G401 (cell line): ENCODE results near the gene CSF2. TPM values are rescaled to one million over a fixed set of nuclear protein-coding genes. Genes with fewer than 3 reads are reported as not detected.

Experiments used
- DNase-seq: peaks from one replicate; pipeline ENCODE4 v3.0.0-alpha.2; 2015; ENCODE audit warnings: low spot score
- in situ Hi-C: cut with HindIII; loops from 2 replicates; pipeline ENCODE4 v1.10.0; 2016; ENCODE audit warnings: low sequenced_read_pairs, mixed read lengths
- total RNA-seq: library from RNA; depleted of rRNA; stranded (reverse); fragments of >200 nt; shearing (Covaris generic); gene quantifications from 2 replicates; pipeline ENCODE4 v1.2.3, GENCODE V29; 2014

CSF2 gene
- total RNA-seq, 1 experiment from 2014 or later = not detected

DNA sequence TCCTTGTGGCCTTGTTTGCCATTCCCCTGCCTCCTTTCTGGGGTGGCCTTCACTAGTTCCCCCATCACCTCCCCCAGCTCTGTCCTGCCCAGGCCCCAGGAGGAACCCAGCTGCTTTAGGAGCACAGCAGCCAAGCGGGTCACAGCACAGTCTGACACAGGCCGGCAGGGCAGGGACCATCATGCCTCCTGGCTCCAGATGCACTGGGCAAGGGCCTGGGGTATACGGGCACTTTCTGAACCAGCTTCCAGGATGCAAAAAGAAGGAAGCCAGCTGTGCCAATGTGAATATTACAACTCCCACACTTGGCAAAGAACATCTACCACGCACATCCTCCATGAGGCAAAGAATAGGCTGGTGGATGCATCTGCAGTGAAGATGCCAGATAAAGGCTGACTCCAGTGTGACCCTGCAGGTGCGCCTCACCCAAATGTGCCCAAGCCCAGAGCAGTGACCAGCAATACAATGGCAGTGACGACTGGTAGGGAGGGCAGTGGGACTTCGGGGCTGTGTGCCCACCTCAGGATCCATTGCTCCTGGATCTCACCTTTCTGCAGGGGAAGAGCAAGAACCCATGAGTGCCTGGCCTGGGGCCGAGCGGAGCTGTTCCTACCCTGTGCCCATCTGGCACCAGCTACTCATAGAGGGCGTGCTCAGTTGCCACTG, 19.4 kb upstream of the CSF2 start:
- DNase-seq = no peak

DNA sequence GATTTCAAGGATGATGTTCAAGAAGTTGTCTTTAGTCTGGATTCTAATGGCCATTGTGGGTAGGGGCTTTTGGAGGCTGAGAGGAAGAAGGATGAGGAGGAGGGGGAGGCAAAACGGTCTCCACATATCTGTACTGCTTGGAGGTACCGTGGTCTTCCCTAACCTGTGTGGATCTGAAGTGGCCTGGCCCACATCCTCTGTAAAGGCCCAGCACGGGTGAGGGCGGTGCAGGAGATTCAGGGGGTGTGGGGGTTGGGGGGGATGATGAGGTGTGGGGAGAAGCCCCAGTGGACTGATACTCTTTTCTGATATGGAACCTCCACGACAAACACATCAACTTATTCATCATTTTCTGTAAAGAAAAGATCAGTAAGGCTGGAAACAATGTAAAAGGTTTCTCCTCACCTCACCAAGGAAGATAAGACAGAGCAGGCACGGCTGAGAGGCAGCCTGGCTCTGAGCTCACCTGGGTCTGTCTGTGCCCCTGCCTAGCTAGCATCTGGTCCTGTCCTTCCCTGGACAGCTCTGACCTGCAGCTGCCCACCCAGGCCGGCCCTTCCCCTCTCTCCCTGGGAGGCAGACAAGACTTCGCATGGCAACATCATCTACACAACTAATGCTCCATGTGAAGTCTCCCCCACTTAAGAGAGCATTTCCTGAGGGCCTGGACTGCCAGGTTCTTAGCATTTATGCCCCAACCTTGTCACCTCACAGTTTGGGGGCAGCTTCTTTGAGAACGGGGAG, 18.7 kb upstream of the CSF2 start:
- in situ Hi-C loops = no loop called here
- DNase-seq = no peak

More for the DNA sequence above, 19.4 kb upstream of the CSF2 start:
- in situ Hi-C loops = no loop called here

DNA sequence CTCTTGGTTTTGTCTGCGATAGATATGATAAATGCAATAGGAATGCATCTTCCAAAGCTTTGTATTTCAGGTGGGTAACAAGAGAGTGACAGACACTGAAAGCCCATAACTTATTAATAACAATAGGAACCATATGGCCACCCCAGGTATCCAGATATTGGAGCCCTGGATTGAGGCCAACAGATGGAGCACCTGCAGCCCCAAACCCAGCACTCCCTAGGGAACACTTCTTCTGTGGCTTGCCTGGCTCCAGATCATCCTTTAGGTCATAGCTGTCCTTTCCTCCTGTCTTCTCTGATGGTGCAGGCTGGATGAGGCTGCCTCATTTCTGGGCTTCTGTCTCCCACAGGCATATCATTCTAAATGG, 18.2 kb upstream of the CSF2 start:
- in situ Hi-C loops = no loop called here
- no peak for DNase-seq

DNA sequence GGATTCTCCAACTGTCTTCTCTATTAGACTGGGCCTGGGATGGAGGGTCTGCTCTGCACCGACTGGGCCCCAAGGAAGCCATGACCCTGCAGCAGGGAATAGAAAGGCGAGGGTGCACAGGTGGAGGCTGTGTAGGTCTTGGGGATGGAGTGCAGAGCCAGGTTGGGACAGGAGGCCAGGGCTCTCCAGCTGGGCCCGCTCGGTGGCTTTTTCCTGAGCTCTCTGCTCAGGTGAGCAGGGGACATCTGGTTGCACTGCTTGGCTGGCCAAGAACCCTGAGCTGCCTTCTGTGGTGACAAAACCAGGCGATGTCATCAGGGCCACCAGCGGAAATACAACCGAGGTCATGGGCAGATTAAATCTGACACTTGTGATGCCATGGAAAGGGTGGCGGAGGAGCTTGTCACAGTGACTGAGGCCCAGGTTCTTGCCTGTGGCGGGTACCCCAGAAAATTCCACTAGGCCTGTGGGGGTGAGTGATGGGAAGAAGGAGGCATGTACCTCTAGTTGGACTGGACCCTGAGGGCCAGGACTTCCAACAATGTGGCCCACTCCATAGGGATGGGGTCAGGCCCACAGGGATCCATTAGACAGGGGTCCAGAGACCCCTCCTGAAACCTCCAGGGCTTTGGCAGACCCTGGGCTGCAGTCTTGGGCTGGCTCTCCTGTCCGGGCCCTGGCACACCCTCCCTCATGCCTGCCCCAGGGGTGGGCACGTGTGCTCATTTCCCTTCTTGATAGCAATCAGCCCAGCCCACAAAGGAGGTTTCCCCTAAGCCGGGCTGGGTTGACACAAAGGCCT, 17.6 kb upstream of the CSF2 start:
- DNase-seq = peak; percentile 73

DNA sequence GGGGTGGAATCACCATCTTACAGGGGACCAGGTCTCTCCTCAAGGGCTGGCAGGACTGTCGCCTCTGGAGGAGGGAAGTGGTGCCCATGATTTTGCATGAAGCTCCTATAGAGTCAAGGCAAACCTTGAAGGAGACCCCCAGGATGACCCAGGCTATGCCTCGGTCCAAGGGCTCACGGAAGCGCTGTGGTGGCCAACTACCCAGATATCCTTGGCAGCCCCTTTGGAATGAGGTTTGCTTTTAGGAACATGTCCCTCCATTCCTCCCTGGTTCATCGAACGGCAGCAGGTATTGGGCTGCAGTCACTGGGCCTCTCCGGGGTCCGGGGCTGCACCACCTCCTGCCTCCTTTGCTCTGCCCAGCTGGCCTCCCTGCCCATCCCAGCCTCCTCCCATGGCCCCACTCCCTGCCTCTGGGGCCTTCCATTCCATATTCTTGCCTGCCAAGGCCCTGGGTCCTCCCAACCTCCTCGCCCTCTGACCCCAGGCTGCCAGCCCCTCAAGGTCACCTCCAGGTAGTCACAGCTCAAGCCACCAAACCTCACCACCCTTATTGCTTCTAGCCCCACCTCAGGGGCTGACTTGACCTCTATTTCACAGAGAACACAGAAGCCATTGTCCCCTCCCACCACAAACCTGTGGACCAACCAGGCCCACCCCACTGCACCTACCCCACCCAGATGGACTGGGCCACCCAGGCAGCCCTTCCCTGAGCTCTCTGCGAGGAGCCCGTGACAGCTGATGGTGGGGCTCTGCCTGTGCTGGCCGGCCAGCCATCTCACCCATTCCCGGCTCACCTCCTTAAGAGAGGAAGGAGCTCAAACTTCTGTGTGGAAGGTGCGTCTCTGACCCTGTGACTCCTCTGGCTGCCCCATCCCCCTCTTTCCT, 16.7 kb upstream of the CSF2 start:
- no peak for DNase-seq
- in situ Hi-C loops = no loop called here

More for the DNA sequence above, 17.6 kb upstream of the CSF2 start:
- in situ Hi-C loops = no loop called here

DNA sequence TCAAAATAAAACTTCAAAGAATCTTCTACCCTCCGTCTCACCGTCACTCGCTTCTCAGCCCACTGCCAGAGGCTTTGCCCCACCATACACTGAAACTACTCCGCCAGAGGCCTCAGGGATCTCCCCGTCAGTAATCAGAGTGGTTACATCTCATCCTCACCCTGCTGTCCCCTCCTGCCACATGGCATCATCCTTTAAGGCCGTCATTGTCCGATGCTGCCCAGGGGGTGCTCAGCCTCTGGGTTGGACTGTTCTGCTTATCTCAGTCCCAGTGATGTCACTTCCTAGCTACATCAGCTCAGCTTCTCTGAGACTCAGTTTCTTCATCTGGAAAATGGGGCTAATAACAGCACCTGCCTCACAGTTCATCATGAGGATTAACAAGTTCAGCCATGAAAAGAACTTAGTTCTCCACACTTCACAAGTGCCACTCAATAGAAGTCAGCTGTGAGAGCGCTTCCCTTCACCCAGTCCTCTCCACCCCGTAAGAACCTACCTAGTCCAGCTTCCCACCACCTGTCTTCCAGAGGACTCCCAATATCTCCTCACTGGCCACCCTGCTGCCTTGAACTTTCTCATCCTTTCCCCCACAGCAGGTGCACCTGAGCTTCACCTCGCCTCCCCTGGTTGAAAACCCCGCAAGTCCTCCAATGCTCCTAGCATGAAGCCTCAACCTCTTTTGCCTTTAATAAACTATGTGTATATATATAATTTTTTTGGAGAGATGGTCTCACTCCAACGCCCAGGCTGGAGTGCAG, 15.9 kb upstream of the CSF2 start:
- DNase-seq = no peak
- in situ Hi-C loops = no loop called here

DNA sequence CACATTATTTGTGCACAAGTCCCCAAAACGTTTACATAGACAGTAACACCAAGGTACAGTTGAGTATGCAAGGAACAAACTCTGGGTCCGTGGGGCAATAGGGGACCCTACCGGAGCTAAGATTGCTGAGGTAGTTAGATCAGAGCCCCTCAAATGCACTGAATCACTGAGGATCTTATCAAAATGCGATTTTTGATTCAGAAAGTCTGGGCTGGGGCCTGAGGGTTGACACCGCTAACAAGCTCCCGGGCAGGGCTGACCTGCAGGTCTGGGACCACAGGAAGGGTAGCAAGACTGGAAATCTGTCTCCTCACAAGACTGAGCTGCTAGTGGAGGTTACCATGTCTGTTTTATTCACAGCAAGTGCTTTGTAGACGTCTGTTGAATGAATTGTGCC, 14.9 kb upstream of the CSF2 start:
- no peak for DNase-seq
- in situ Hi-C loops = no loop called here

DNA sequence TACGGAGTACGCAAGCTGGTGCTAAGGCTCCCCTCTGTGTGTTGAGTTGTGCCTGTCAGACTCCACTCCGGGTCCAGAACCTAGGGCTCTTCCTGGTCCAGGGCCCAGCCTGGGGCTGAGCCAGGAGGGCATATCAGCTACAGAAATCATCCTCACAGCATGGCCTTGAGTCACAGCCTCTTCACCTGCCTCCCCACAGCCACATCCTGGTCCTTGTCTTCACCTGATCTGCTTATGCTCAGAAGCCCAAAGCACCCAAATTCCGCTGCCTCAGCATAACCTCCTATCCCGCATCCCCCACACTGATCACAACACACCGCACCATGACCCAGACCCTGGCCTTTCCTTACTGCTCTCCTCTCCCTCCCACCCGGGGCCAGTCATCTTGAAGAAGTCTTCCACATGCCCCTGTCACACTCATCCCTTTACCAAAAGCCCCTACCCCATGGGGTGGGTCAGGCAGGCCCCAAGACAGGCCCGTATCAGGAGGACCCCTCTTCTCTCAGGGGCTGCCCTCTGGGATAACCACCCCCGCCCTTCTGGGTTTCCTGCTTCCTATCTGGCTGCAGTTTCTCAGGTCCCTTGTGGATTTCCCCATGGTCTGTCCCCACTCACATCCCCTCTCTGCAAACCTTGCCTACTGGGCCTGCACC, 14.4 kb upstream of the CSF2 start:
- in situ Hi-C loops = no loop called here
- peak; percentile 87 for DNase-seq

DNA sequence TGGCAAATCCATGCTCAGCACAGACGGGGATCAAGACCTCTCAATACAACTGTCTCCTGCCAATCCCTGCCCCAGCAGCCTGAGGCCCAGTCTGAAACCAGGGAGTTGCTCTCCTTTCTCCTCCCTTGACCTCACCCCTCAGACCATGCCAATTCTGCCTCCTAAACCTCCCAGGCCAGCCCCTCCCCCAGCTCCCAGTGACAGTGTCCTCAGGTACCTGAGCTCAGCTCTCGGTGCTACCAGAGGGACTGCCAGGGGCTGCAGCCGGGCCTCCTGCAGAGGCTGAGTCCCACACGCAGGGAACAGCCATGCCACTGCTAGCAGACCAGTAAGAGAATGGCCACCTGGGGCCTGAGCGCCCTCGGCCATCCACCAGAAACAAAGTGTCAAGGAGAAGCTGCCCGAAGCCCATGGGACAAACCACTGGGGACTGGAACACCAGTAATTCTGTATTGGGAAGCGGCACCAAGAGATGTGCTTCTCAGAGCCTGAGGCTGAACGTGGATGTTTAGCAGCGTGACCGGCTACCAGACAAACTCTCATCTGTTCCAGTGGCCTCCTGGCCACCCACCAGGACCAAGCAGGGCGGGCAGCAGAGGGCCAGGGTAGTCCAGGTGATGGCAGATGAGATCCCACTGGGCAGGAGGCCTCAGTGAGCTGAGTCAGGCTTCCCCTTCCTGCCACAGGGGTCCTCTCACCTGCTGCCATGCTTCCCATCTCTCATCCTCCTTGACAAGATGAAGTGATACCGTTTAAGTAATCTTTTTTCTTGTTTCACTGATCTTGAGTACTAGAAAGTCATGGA, 13.7 kb upstream of the CSF2 start:
- in situ Hi-C loops = no loop called here
- no peak for DNase-seq

DNA sequence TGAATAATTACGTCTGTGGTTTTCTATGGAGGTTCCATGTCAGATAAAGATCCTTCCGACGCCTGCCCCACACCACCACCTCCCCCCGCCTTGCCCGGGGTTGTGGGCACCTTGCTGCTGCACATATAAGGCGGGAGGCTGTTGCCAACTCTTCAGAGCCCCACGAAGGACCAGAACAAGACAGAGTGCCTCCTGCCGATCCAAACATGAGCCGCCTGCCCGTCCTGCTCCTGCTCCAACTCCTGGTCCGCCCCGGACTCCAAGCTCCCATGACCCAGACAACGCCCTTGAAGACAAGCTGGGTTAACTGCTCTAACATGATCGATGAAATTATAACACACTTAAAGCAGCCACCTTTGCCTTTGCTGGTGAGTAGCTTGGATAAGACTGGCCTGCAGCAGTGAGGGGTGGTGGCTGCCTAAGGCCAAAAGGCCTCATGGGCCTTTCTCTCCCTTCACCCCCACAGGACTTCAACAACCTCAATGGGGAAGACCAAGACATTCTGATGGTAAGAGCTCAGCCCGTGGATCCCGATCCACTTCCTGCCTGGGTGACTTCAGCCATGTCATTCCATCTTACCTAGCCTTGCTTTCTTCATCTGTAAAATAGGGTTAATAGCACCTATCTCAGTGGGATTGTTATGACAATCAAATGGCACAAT, 13.0 kb upstream of the CSF2 start, which contains the start of gene IL3:
TSS of gene IL3 (plus strand) at position 155 of the 661 bp plus-strand sequence. CDS start at position 207, 52 bp downstream.
- in situ Hi-C loops = no loop called here
- no peak for DNase-seq

DNA sequence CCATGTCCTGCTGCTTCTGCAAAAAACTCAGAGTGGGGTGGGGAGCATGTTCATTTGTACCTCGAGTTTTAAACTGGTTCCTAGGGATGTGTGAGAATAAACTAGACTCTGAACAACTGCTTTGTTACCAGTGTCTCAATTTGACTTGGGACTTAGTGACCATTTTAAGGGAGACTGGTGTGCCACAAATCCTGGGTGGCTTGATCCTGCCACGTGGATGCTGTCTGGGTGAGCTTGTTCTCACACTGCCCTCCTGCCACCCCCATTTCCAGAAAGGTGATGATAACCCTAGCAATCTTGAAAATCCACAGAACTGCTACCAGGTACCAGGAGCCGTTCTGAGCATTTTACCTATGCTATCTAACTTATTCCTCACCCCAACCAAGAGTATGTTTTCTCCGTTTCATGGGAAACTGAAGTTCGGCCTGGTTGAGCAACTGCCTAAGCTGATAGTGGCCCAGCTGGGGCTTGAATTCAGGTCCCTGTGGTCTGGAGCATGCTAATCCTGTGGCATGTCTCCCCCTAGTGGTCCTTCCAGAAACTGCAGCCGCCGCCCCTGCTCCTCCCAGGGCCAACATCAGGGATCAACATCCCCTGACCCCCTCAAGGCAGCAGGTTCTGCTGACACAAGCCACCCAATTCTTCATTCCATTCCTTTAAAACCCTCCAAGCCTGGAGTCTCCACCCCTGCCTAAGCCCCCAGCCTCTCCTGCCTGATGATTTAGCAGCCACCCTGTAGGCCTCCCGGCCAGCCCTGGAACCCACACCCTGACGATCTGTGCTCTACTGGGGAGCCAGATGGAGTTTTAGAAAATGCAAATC, 10.3 kb upstream of the CSF2 start:
- in situ Hi-C loops = no loop called here
- DNase-seq = peak; percentile 61

DNA sequence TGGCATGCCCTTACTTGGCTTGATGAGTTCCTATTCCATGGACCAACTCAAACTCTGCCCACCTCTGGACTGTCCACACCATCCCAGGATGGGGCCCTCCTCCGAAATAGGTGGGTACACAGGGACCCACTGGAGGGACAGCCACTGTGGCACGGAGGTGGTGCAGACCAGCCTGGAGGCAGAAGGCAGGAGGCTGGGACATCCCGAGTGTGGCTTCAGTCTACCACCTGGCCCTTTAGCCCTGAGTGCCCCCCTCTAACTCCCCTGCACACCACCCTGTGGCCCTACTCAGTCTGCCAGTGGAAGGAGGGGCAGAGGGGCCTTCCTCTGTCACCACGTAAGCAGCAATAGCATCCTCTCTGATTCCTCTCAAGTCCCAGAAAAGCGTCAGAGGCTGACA, 9.4 kb upstream of the CSF2 start:
- no peak for DNase-seq
- in situ Hi-C loops = no loop called here

DNA sequence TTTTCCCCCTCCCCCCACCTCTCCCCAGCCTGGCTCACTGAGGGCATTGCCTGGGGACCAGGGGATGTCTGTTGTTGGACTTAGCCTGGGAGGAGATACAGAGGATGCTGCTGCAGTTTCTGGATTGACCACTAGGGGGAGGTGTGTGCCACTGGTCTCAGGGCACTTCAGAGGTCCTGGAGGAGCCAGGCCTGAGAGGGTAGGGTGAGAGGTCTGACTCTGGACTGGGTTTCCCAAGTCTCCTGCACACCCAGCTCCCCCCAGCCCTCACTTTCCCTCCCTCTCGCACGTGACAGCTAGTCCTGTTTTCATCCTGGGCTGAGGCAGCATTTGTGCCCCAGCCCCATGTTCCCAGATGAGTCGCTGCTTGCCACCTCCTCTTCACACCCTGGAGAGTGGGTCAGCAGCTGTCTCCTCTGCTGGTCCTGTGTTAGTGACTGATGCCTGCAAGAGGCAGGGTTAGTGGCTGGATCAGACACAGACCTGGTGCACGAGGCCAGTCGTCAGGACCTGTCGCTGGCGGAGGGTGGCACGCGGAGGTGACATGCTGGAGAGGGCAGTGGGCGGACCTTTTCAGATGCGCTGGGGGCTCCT, 8.8 kb upstream of the CSF2 start:
- in situ Hi-C loops = no loop called here
- DNase-seq = peak; percentile 75

DNA sequence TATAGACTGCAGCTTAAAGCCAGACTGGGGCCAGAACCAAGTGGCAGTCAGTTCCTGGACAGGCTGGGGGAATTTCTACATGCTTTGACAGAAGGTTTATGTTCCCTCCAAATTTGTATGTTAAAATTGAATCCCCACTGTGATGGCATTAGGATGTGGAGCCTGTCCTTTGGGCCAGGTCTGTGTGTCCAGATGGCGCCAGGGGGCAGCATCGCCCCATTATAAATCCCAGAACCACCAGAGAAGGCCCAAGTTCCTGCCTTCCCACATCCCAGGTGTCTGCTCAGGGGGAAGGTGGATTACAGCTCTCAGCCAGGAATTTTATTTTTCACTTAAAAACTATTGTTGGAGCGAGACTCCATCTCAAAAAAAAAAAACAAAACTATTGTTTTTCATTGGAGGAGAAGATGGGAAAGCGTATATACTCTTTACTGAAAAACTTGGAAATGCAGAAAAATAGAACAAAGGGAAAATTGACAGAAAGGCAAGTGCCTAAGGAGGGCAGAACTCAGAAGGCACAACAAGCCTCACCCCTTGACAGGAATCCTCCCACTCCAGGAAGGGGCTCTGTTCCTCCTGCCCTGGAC, 8.1 kb upstream of the CSF2 start:
- in situ Hi-C loops = no loop called here
- peak; percentile 89 for DNase-seq
